ENCODE measurements around the gene CHID1.

The CHID1 gene

GRCh38 chr11:871472-871871 lies 39.1 kb downstream of the CHID1 start:
- TF ChIP-seq ZBTB7A (IDR thresholded peaks at IDR 0.05; ENCODE audit: low read depth) (no peak), NFIC (IDR thresholded peaks at IDR 0.05) (no peak), REST (IDR thresholded peaks at IDR 0.05; ENCODE audit: low read depth) (no peak), MAX (IDR thresholded peaks at IDR 0.05) (no peak), TAF1 (IDR thresholded peaks at IDR 0.05; ENCODE audit: low read depth) (no peak), EGR1 (IDR thresholded peaks at IDR 0.05) (no peak), CREB1 (IDR thresholded peaks at IDR 0.05; ENCODE audit: low read depth) (no peak), YY1 (IDR thresholded peaks at IDR 0.05; ENCODE audit: low read depth) (no peak), FOXM1 (IDR thresholded peaks at IDR 0.05; ENCODE audit: borderline replicate concordance, low read depth) (no peak), EP300 (IDR thresholded peaks at IDR 0.05; ENCODE audit: borderline replicate concordance) (no peak), CEBPB (IDR thresholded peaks at IDR 0.05) (no peak), TEAD4 (IDR thresholded peaks at IDR 0.05) (no peak), USF1 (IDR thresholded peaks at IDR 0.05) (no peak), RAD21 (IDR thresholded peaks at IDR 0.05; ENCODE audit: low read depth) (no peak), TCF12 (IDR thresholded peaks at IDR 0.05; ENCODE audit: low read depth) (no peak)

- TF ChIP-seq TCF12 (IDR thresholded peaks at IDR 0.05; ENCODE audit: low read depth) (no peak), EGR1 (IDR thresholded peaks at IDR 0.05) (no peak), MAX (IDR thresholded peaks at IDR 0.05) (no peak), TEAD4 (IDR thresholded peaks at IDR 0.05) (no peak), USF1 (IDR thresholded peaks at IDR 0.05) (no peak), CEBPB (IDR thresholded peaks at IDR 0.05) (no peak), CREB1 (IDR thresholded peaks at IDR 0.05; ENCODE audit: low read depth) (no peak), RAD21 (IDR thresholded peaks at IDR 0.05; ENCODE audit: low read depth) (no peak), FOXM1 (IDR thresholded peaks at IDR 0.05; ENCODE audit: borderline replicate concordance, low read depth) (no peak), NFIC (IDR thresholded peaks at IDR 0.05) (no peak), REST (IDR thresholded peaks at IDR 0.05; ENCODE audit: low read depth) (no peak)
Measured at GRCh38 chr11:870418-870817, 40.2 kb downstream of the CHID1 start.

- TF ChIP-seq EP300 (IDR thresholded peaks at IDR 0.05; ENCODE audit: borderline replicate concordance) (no peak), TCF12 (IDR thresholded peaks at IDR 0.05; ENCODE audit: low read depth) (0 out of 2 replicates have a peak, but pooled peaks have one; percentile 7)
Measured at GRCh38 chr11:870127-870413, 40.5 kb downstream of the CHID1 start.

- 0 out of 2 replicates have a peak, but pooled peaks have one; percentile 30 for TF ChIP-seq TCF12 (IDR thresholded peaks at IDR 0.05; ENCODE audit: low read depth)
- no peak for TF ChIP-seq EP300 (IDR thresholded peaks at IDR 0.05; ENCODE audit: borderline replicate concordance)
- no peak for TF ChIP-seq USF1 (IDR thresholded peaks at IDR 0.05)
- TF ChIP-seq EGR1 (IDR thresholded peaks at IDR 0.05), result no peak
Measured at GRCh38 chr11:869399-870126, 41.0 kb downstream of the CHID1 start.

GRCh38 chr11:868802-869201 lies 41.8 kb downstream of the CHID1 start:
- TF ChIP-seq TCF12 (IDR thresholded peaks at IDR 0.05; ENCODE audit: low read depth) (no peak), TEAD4 (IDR thresholded peaks at IDR 0.05) (no peak), EGR1 (IDR thresholded peaks at IDR 0.05) (no peak), ZBTB7A (IDR thresholded peaks at IDR 0.05; ENCODE audit: low read depth) (no peak)

- TF ChIP-seq EP300 (IDR thresholded peaks at IDR 0.05; ENCODE audit: borderline replicate concordance), result no peak
Measured at GRCh38 chr11:868394-868793, 42.2 kb downstream of the CHID1 start.
